SK-N-SH (cell line): ENCODE results near the gene TICAM2. TPM values are rescaled to one million over a fixed set of nuclear protein-coding genes. Genes with fewer than 3 reads are reported as not detected.

ENCODE experiments used
- CTCF ChIA-PET: fragments of 300-600, 350-600 bp; formaldehyde crosslinking; extraction: SDS; loops from one replicate; lab custom pipeline; 2021; lab: Yijun Ruan, JAX
- POLR2A ChIA-PET: fragments of 350-600 bp; sonication (Branson Sonifier 250); formaldehyde crosslinking; extraction: SDS; loops from one replicate; lab custom pipeline; 2020; ENCODE audit warnings: antibody characterized with exemption, inconsistent platforms; lab: Yijun Ruan, JAX
- DNase-seq: peaks from one replicate; pipeline ENCODE4 v3.0.0; 2012
- H2AFZ ChIP-seq: fragments of 200-600 bp; sonication (generic); 2 replicates; pipeline ENCODE4 v1.8.1; 2016; ENCODE audit warnings: antibody characterized with exemption, mild to moderate bottlenecking, low read depth
- H3F3A ChIP-seq: fragments of 200-600 bp; sonication (generic); replicated peaks from 2 replicates; pipeline ENCODE3; 2016; ENCODE audit warnings: antibody characterized with exemption, mild to moderate bottlenecking; ENCODE audit not compliant: insufficient read depth
- H3K27ac ChIP-seq, 2 experiments: fragments of 200-500 bp in 1 of 2; fragments of 200-600 bp in 1 of 2; sonication (Bioruptor generic) in 1 of 2; sonication (generic), shearing (Covaris generic) in 1 of 2; 2 replicates each; pipeline versions ENCODE4 v1.5.1 to v1.6.1; 2014 to 2016; ENCODE audit warnings: low read depth in 2 of 2, inconsistent platforms in 1 of 2, low read length in 1 of 2, mild to moderate bottlenecking in 1 of 2, mixed read lengths in 1 of 2
- H3K27me3 ChIP-seq: fragments of 200-600 bp; sonication (generic), shearing (Covaris generic); 2 replicates; pipeline ENCODE4 v1.6.1; 2016; ENCODE audit warnings: mixed run types; ENCODE audit not compliant: insufficient read depth
- H3K36me3 ChIP-seq, 2 experiments: fragments of 200-500 bp in 1 of 2; fragments of 200-600 bp in 1 of 2; sonication (Bioruptor generic) in 1 of 2; sonication (generic) in 1 of 2; replicated peaks in 1 of 2; 2 replicates each; pipeline versions ENCODE3 to v1.5.1; 2014 to 2016; ENCODE audit warnings: low read length in 1 of 2, mild to moderate bottlenecking in 1 of 2; ENCODE audit not compliant: insufficient read depth in 2 of 2, control insufficient read depth in 1 of 2
- H3K4me1 ChIP-seq, 2 experiments: fragments of 200-500 bp in 1 of 2; fragments of 200-600 bp in 1 of 2; sonication (Bioruptor generic) in 1 of 2; sonication (generic), shearing (Covaris generic) in 1 of 2; 2 replicates each; pipeline versions ENCODE4 v1.5.1 to v1.6.1; 2014 to 2016; ENCODE audit warnings: low read depth in 1 of 2, low read length in 1 of 2, mixed run types in 1 of 2; ENCODE audit not compliant: insufficient read depth in 2 of 2, control insufficient read depth in 1 of 2
- H3K4me2 ChIP-seq: fragments of 200-600 bp; sonication (generic), shearing (Covaris generic); 2 replicates; pipeline ENCODE4 v1.6.1; 2017; ENCODE audit warnings: mixed run types
- H3K4me3 ChIP-seq, 2 experiments: fragments of 200-500 bp in 1 of 2; fragments of 200-600 bp in 1 of 2; sonication (Bioruptor generic) in 1 of 2; sonication (generic), shearing (Covaris generic) in 1 of 2; 2 replicates each; pipeline versions ENCODE4 v1.5.1 to v1.8.1; 2014 to 2016; ENCODE audit warnings: low read depth in 2 of 2, inconsistent platforms in 1 of 2, low read length in 1 of 2, mild to moderate bottlenecking in 1 of 2, mixed read lengths in 1 of 2, moderate library complexity in 1 of 2
- H3K79me2 ChIP-seq: fragments of 200-600 bp; sonication (generic); 2 replicates; pipeline ENCODE4 v1.8.1; 2017; ENCODE audit warnings: mild to moderate bottlenecking; ENCODE audit not compliant: insufficient read depth
- H3K9ac ChIP-seq: fragments of 200-600 bp; sonication (generic); 2 replicates; pipeline ENCODE4 v1.6.1; 2017; ENCODE audit warnings: mixed run types
- H3K9me2 ChIP-seq: fragments of 200-600 bp; sonication (generic); 2 replicates; pipeline ENCODE4 v1.6.1; 2017; ENCODE audit warnings: mixed run types
- H3K9me3 ChIP-seq: fragments of 200-600 bp; sonication (generic); 2 replicates; pipeline ENCODE4 v1.6.1; 2017; ENCODE audit warnings: mixed run types, mild to moderate bottlenecking, moderate library complexity
- H4K20me1 ChIP-seq: fragments of 200-600 bp; sonication (generic); 2 replicates; pipeline ENCODE4 v1.6.1; 2017; ENCODE audit warnings: mild to moderate bottlenecking, mixed run types; ENCODE audit not compliant: insufficient read depth
- CTCF ChIP-seq: fragments of 200-600 bp; sonication (generic); IDR thresholded peaks from 2 replicates; pipeline ENCODE4 v1.6.1; 2017; ENCODE audit warnings: antibody characterized with exemption, mild to moderate bottlenecking, moderate library complexity
- ELF1 ChIP-seq: IDR thresholded peaks from 2 replicates; pipeline ENCODE4 v1.4.0; 2012
- FOXM1 ChIP-seq: IDR thresholded peaks from 2 replicates; pipeline ENCODE4 v1.4.0; 2012; ENCODE audit warnings: low read depth, mild to moderate bottlenecking
- GATA2 ChIP-seq: sonication (generic); formaldehyde crosslinking; IDR thresholded peaks from 2 replicates; pipeline ENCODE4 v1.5.0; 2020; ENCODE audit warnings: mild to moderate bottlenecking, missing genetic modification reagents
- IRF3 ChIP-seq: fragments of 150-350 bp; IDR thresholded peaks from 2 replicates; pipeline ENCODE4 v1.6.1; 2016; ENCODE audit warnings: mild to moderate bottlenecking, low read depth, low read length
- JUND ChIP-seq: IDR thresholded peaks from 2 replicates; pipeline ENCODE4 v1.4.0; 2012
- MAX ChIP-seq: IDR thresholded peaks from 2 replicates; pipeline ENCODE4 v1.4.0; 2012; ENCODE audit warnings: low read depth
- MXI1 ChIP-seq: IDR thresholded peaks from 2 replicates; pipeline ENCODE4 v1.6.1; 2012; ENCODE audit warnings: mild to moderate bottlenecking, low read depth, low read length, improper control_type of control experiment
- PBX3 ChIP-seq: IDR thresholded peaks from 2 replicates; pipeline ENCODE4; 2012
- RAD21 ChIP-seq: IDR thresholded peaks from 2 replicates; pipeline ENCODE4 v1.6.1; 2012; ENCODE audit warnings: mild to moderate bottlenecking, low read length
- REST ChIP-seq: IDR thresholded peaks from 2 replicates; pipeline ENCODE4 v1.6.1; 2012; ENCODE audit warnings: mild to moderate bottlenecking, low read depth, low read length, moderate library complexity
- RXRA ChIP-seq: IDR thresholded peaks from 2 replicates; pipeline ENCODE4 v1.4.0; 2012; ENCODE audit warnings: low read depth, mild to moderate bottlenecking, borderline replicate concordance
- TAF1 ChIP-seq: IDR thresholded peaks from 2 replicates; pipeline ENCODE4 v1.6.1; 2012; ENCODE audit warnings: low read depth, mild to moderate bottlenecking, low read length, moderate library complexity, borderline replicate concordance
- USF1 ChIP-seq: IDR thresholded peaks from 2 replicates; pipeline ENCODE4 v1.4.0; 2012; ENCODE audit warnings: low read depth, borderline replicate concordance
- WGBS: methylation state at CpG from one replicate; pipeline ENCODE4 v1.1.6; 2017; ENCODE audit warnings: low lambda C conversion rate; 5-methylcytosine and 5-hydroxymethylcytosine counted together
- polyA plus RNA-seq, 3 experiments: library from polyadenylated mRNA; depleted of rRNA; stranded (reverse); fragments of >200 nt; gene quantifications; 2 replicates each; pipeline ENCODE4 v1.2.3, GENCODE V29; 2012

TICAM2 gene
- polyA plus RNA-seq, 1 of the 3 experiments (the other 2 are of a cell fraction), result not detected

GRCh38 chr5:115544043-115544435 lies 58.2 kb downstream of the TICAM2 start:
- Histone ChIP-seq H3K4me1 (peaks cover 0 to 11% of the 10 kb centered on the region in 2 experiments; a peak in 2 of 4 replicates), H2AFZ (no peak overlapping the region), H3K9me2 (no peaks in the 10 kb centered on the region), H3K9ac (peak overlapping the region; percentile 99), H3K27me3 (no peaks in the 10 kb centered on the region), H3K79me2 (peaks cover 54% of the 10 kb centered on the region), H4K20me1 (peaks cover 48% of the 10 kb centered on the region), H3K4me2 (peak overlapping the region; percentile 87), H3K27ac (peak overlapping the region; percentile 95 to 96), H3K4me3 (peak overlapping the region; percentile 89 to 97), H3F3A (no peaks in the 10 kb centered on the region), H3K9me3 (peaks cover 10% of the 10 kb centered on the region), H3K36me3 (peaks cover 35% of the 10 kb centered on the region in 2 experiments)
- ChIA-PET POLR2A (interaction anchor here (0.6 to 2.0 kb wide), 4 partner anchors 36 to 453 kb away, joined by 3 to 9 read pairs (median 4); partner anchors contain the start of gene CCDC112), CTCF (interaction anchor here (0.9 to 3.5 kb wide), 7 partner anchors 10 to 248 kb away, joined by 3 to 9 read pairs (median 3); no protein-coding TSS in a partner anchor)
- DNase-seq, result no peak
- 2% methylated on average over 19 of the region's 20 CpGs for WGBS
- TF ChIP-seq MAX (no peak), JUND (no peak), FOXM1 (no peak), GATA2 (no peak), USF1 (no peak), TAF1 (no peak; the same call in 1 of the 2 replicates), CTCF (no peak), RXRA (no peak), ELF1 (no peak), MXI1 (no peak), PBX3 (no peak), REST (no peak), IRF3 (no peak), RAD21 (no peak)
